ENCODE measurements around the gene BANF1. TPM values are rescaled to one million over a fixed set of nuclear protein-coding genes. Genes with fewer than 3 reads are reported as not detected.
"Not testable (repeated sequence)": the region's sequence is repeated elsewhere in the genome, so short reads cannot be mapped to it uniquely, and the experiment has no call there.

Gene BANF1
- total RNA-seq, 1 donor from 2014 or later, result 215 TPM

DNA sequence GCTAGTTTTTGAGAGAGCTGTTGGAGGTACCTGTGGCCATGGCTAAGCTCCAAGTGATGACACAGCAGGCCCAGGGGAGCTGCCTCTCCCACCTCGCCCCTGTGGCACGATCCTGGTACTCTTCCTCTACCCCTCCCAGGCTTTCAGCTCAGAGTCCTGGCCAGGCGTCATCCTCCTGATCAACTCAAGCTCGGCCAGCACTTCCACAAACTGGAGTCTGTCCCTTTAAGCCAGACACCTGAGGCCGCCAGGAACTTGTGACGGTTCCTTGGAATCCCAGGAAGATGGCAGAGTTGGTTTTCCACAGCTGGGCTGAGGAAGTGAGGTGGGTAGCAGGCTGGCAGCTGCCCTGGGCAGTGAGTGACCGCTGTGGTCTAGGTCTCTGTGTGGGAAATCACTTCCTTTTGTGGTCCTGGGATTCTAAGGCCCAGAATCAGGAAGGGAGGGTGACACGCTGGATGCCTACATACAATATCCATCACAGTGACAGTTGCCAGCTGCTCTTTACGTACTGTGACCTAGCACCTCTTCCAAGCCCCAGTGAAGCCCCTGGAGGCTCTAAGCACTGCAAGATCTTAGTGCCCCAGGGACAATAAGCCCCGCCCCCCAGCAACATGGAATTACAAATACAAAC lies 6.3 kb downstream of the BANF1 start:
- DNase-seq, result no peak
- intact Hi-C loops (cut with micrococcal nuclease), result no loop called here
- TF ChIP-seq, protein P1, sequence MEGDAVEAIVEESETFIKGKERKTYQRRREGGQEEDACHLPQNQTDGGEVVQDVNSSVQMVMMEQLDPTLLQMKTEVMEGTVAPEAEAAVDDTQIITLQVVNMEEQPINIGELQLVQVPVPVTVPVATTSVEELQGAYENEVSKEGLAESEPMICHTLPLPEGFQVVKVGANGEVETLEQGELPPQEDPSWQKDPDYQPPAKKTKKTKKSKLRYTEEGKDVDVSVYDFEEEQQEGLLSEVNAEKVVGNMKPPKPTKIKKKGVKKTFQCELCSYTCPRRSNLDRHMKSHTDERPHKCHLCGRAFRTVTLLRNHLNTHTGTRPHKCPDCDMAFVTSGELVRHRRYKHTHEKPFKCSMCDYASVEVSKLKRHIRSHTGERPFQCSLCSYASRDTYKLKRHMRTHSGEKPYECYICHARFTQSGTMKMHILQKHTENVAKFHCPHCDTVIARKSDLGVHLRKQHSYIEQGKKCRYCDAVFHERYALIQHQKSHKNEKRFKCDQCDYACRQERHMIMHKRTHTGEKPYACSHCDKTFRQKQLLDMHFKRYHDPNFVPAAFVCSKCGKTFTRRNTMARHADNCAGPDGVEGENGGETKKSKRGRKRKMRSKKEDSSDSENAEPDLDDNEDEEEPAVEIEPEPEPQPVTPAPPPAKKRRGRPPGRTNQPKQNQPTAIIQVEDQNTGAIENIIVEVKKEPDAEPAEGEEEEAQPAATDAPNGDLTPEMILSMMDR (IDR thresholded peaks at IDR 0.05; ENCODE audit: borderline replicate concordance), result no peak
- Histone ChIP-seq H3K4me3 (no peak overlapping the region), H3K4me1 (peaks cover 13% of the 10 kb centered on the region), H3K9me3 (replicated peaks) (no peaks in the 10 kb centered on the region), H3K27ac (replicated peaks) (no peak overlapping the region), H3K27me3 (ENCODE audit: low read depth) (peaks cover 24% of the 10 kb centered on the region), H3K36me3 (peaks cover 23% of the 10 kb centered on the region)

DNA sequence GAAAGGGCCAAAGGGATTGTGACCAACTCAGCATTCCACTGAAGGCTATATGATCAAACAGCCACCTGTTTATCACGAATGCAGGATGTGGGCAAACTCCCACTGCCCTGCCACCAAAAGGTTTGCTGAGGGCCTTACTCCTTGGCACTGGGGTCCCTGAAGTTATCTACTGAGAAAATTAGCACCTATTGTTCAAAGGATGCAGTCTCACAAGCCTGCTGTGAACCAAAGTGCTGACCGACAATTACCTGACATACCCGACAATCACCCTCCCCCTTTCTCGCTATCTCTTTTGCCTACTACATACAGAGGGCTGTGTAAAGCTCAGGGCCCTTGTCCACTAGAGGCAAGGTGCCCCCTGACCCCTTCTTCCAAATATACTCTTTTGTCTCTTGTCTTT lies 7.7 kb downstream of the BANF1 start:
- intact Hi-C loops (cut with micrococcal nuclease); DNase-seq; H3K4me3 ChIP-seq; H3K36me3 ChIP-seq; H3K4me1 ChIP-seq; H3K27ac ChIP-seq (replicated peaks); H3K9me3 ChIP-seq (replicated peaks): not testable (repeated sequence)
- H3K27me3 ChIP-seq (ENCODE audit: low read depth), result peaks cover 30% of the 10 kb centered on the region

DNA sequence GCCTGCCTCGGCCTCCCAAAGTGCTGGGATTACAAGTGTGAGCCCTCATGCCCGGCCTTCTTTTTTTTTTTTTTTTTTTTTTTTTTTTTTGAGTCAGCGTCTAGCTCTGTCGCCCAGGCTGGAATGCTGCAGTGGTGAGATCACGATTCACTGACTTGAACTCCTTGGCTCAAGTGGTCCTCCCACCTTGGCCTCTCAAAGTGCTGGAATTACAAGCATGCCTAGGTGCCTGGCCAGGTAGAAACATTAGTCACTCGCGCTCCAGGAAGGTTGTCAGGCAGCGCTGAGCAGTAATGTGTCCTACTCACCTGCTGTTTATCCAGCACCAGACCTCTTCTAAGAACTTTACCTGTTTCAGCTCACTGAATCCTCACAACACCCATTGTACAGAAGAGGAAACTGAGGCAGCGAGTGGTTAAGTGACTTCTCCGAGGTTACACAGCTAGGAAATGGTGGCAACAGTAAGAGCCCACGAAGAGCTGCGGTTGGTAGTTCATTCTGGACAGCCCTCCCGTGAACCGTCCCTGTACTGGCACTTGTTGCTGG lies 9.0 kb downstream of the BANF1 start:
- intact Hi-C loops (cut with micrococcal nuclease), result no loop called here
- no peak for DNase-seq
- Histone ChIP-seq H3K4me3 (peak overlapping the region; percentile 46), H3K9me3 (replicated peaks) (no peaks in the 10 kb centered on the region), H3K36me3 (no peaks in the 10 kb centered on the region), H3K27ac (replicated peaks) (no peak overlapping the region), H3K4me1 (peaks cover 21% of the 10 kb centered on the region), H3K27me3 (ENCODE audit: low read depth) (peaks cover 30% of the 10 kb centered on the region)
- TF ChIP-seq, protein P1 (IDR thresholded peaks at IDR 0.05; ENCODE audit: borderline replicate concordance), result no peak

DNA sequence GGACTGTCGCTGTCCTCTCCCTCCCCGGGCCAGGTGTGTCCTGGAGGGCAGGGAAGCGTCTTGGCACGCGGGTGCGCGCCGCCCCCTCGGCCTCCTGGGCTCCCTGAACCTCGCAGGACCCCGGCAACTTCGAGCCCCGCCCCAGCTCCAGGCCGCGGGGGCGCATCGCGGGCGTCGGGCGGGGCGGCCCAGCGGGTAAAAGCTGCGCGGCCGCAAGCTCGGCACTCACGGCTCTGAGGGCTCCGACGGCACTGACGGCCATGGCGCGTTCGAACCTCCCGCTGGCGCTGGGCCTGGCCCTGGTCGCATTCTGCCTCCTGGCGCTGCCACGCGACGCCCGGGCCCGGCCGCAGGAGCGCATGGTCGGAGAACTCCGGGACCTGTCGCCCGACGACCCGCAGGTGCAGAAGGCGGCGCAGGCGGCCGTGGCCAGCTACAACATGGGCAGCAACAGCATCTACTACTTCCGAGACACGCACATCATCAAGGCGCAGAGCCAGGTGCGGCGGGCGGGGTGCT lies 9.5 kb downstream of the BANF1 start, which contains the start of gene CST6:
Gene CST6 (plus strand): TSS at position 224 of the 519 bp plus-strand sequence. CDS start 37 bp downstream, at position 261.
- peaks cover 24% of the 10 kb centered on the region for H3K4me1 ChIP-seq
- intact Hi-C loops (cut with micrococcal nuclease), result no loop called here
- H3K36me3 ChIP-seq, result no peaks in the 10 kb centered on the region
- H3K27me3 ChIP-seq (ENCODE audit: low read depth), result peaks cover 30% of the 10 kb centered on the region
- no peak for DNase-seq
- H3K9me3 ChIP-seq (replicated peaks), result no peaks in the 10 kb centered on the region
- TF ChIP-seq, protein P1 (IDR thresholded peaks at IDR 0.05; ENCODE audit: borderline replicate concordance), result no peak
- no peak within 1 kb of the TSS for H3K27ac ChIP-seq (replicated peaks)
- H3K4me3 ChIP-seq, result peak within 1 kb of the TSS; percentile 46

DNA sequence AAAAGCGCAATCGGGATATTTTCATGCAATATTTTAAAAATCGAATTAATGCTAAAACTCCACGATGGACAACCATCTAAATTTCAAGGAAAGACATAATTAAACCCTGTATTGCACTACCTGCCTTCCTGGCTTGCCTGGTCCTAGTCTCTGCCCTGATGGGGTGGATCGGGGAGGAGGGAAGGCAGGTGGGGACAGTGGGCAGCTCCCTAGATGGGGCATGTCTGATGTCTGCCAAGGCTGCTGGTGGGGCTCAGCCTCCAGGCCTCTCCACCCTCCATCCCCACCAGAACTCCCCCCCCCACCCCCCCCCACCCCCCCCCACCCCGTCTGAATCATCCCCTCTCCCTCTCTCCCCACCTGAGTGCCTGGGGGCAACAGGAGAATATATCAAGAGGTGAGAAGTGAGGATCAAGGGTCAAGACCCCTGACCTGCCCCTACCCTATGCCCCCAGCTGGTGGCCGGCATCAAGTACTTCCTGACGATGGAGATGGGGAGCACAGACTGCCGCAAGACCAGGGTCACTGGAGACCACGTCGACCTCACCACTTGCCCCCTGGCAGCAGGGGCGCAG lies 10.2 kb downstream of the BANF1 start:
- peak overlapping the region; percentile 46 for H3K4me3 ChIP-seq
- peaks cover 24% of the 10 kb centered on the region for H3K4me1 ChIP-seq
- intact Hi-C loops (cut with micrococcal nuclease), result no loop called here
- no peaks in the 10 kb centered on the region for H3K36me3 ChIP-seq
- no peak for DNase-seq
- no peak overlapping the region for H3K27ac ChIP-seq (replicated peaks)
- TF ChIP-seq, protein P1 (IDR thresholded peaks at IDR 0.05; ENCODE audit: borderline replicate concordance), result no peak
- no peaks in the 10 kb centered on the region for H3K9me3 ChIP-seq (replicated peaks)
- H3K27me3 ChIP-seq (ENCODE audit: low read depth), result peaks cover 30% of the 10 kb centered on the region

All from left ventricle myocardium inferior (tissue), 1 donor.